ENCODE data around the gene WNT9A. TPM values are rescaled to one million over a fixed set of nuclear protein-coding genes. Genes with fewer than 3 reads are reported as not detected.

WNT9A gene
- total and polyA plus RNA-seq, 2 donors from 2014 or later: 0.58 to 3.1 TPM

- H3K9me3 ChIP-seq (ENCODE audit: control insufficient read depth in 2 of 3, insufficient read depth in 1 of 3, low read length in 3 of 3): no peaks in the 10 kb centered on the region
- H3K36me3 ChIP-seq (ENCODE audit: control insufficient read depth in 2 of 3, insufficient read depth in 3 of 3, low read length in 3 of 3): no peaks in the 10 kb centered on the region
- no peak for FAIRE-seq
- intact Hi-C loops (cut with DNase I): no loop called here
- no peaks in the 10 kb centered on the region for H3K27me3 ChIP-seq (ENCODE audit: control insufficient read depth, insufficient read depth, low read length)
- no peak overlapping the region for H3K9ac ChIP-seq (ENCODE audit: low read length in 3 of 3)
- no peak overlapping the region for H3K27ac ChIP-seq (ENCODE audit: low read depth in 2 of 2, low read length in 2 of 2)
- DNase-seq: peak in 2 of 5 donors; percentile 33 to 44
- no peaks in the 10 kb centered on the region for H3K4me1 ChIP-seq (ENCODE audit: control insufficient read depth in 2 of 3, insufficient read depth in 2 of 3, low read depth in 1 of 3, low read length in 3 of 3)
- no peak overlapping the region for H3K4me3 ChIP-seq (ENCODE audit: low read length in 3 of 3)
- TF ChIP-seq, protein P1, sequence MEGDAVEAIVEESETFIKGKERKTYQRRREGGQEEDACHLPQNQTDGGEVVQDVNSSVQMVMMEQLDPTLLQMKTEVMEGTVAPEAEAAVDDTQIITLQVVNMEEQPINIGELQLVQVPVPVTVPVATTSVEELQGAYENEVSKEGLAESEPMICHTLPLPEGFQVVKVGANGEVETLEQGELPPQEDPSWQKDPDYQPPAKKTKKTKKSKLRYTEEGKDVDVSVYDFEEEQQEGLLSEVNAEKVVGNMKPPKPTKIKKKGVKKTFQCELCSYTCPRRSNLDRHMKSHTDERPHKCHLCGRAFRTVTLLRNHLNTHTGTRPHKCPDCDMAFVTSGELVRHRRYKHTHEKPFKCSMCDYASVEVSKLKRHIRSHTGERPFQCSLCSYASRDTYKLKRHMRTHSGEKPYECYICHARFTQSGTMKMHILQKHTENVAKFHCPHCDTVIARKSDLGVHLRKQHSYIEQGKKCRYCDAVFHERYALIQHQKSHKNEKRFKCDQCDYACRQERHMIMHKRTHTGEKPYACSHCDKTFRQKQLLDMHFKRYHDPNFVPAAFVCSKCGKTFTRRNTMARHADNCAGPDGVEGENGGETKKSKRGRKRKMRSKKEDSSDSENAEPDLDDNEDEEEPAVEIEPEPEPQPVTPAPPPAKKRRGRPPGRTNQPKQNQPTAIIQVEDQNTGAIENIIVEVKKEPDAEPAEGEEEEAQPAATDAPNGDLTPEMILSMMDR (IDR thresholded peaks at IDR 0.05; ENCODE audit: borderline replicate concordance, extremely low read depth, insufficient read depth): no peak
These were observed 52.8 kb downstream of the WNT9A start for GRCh38 chr1:227894831-227895451.

DNA sequence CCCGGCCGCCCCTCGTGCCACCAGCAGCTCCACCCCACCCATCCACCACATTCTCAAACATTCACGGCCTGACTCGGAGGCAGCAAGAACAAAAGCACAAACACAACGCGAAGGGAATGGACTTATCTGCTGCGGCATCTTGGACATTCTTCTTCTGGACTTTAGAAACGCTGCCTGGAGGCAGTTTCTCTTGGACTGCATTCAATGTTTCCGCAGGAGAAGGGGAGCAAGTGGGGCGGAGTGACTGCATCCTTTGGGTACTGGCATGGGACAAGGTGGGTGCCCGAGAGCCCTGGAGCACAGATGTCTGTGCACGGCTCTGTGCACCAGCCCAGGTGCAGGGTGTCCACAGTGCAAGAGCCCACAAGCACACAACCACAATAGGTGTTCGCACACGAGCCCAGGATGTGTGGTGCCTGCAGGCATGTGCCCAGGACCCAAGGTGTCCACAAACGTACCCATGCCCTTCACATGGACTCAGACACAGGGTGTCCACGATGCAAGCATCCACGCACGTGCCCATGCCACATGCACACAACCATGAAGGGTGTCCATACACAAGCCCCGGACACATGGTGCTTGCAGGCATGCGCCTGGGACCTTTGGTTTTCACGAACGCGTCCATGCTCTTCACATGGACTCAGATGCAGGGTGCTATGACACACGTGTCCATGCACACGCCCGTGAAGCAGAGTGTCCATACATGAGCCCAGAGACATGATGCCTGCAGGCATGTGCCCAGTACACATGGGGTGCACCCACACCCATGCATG is 53.6 kb downstream of the WNT9A start:
- no peaks in the 10 kb centered on the region for H3K9me3 ChIP-seq (ENCODE audit: control insufficient read depth in 2 of 3, insufficient read depth in 1 of 3, low read length in 3 of 3)
- H3K36me3 ChIP-seq (ENCODE audit: control insufficient read depth in 2 of 3, insufficient read depth in 3 of 3, low read length in 3 of 3): no peaks in the 10 kb centered on the region
- no peak overlapping the region for H3K27ac ChIP-seq (ENCODE audit: low read depth in 2 of 2, low read length in 2 of 2)
- H3K4me1 ChIP-seq (ENCODE audit: control insufficient read depth in 2 of 3, insufficient read depth in 2 of 3, low read depth in 1 of 3, low read length in 3 of 3): no peaks in the 10 kb centered on the region
- no peak overlapping the region for H3K9ac ChIP-seq (ENCODE audit: low read length in 3 of 3)
- TF ChIP-seq, protein P1 (IDR thresholded peaks at IDR 0.05; ENCODE audit: borderline replicate concordance, extremely low read depth, insufficient read depth): no peak
- intact Hi-C loops (cut with DNase I): no loop called here
- no peak overlapping the region for H3K4me3 ChIP-seq (ENCODE audit: low read length in 3 of 3)
- H3K27me3 ChIP-seq (ENCODE audit: control insufficient read depth, insufficient read depth, low read length): no peaks in the 10 kb centered on the region
- DNase-seq (peak in 2 of 5 donors; percentile 8 to 35), FAIRE-seq (no peak)

GRCh38 chr1:227893300-227893948 is 54.3 kb downstream of the WNT9A start:
- TF ChIP-seq, protein P1 (IDR thresholded peaks at IDR 0.05; ENCODE audit: borderline replicate concordance, extremely low read depth, insufficient read depth): no peak
- no peak overlapping the region for H3K27ac ChIP-seq (ENCODE audit: low read depth in 2 of 2, low read length in 2 of 2)
- no peaks in the 10 kb centered on the region for H3K36me3 ChIP-seq (ENCODE audit: control insufficient read depth in 2 of 3, insufficient read depth in 3 of 3, low read length in 3 of 3)
- FAIRE-seq: no peak
- H3K9ac ChIP-seq (ENCODE audit: low read length in 3 of 3): no peak overlapping the region
- H3K27me3 ChIP-seq (ENCODE audit: control insufficient read depth, insufficient read depth, low read length): no peaks in the 10 kb centered on the region
- peak in 2 of 5 donors; percentile 8 to 74 for DNase-seq
- intact Hi-C loops (cut with DNase I): no loop called here
- no peaks in the 10 kb centered on the region for H3K4me1 ChIP-seq (ENCODE audit: control insufficient read depth in 2 of 3, insufficient read depth in 2 of 3, low read depth in 1 of 3, low read length in 3 of 3)
- H3K9me3 ChIP-seq (ENCODE audit: control insufficient read depth in 2 of 3, insufficient read depth in 1 of 3, low read length in 3 of 3): no peaks in the 10 kb centered on the region
- no peak overlapping the region for H3K4me3 ChIP-seq (ENCODE audit: low read length in 3 of 3)

Measured in kidney (tissue), 14 donors.